ENCODE data around the gene LILRB2.
"Not testable (repeated sequence)": the region's sequence is repeated elsewhere in the genome, so short reads cannot be mapped to it uniquely, and the experiment has no call there.

The LILRB2 gene

GRCh38 chr19:54302257-54302656 is 21.3 kb upstream of the LILRB2 start:
- peak; percentile 71 to 81 (median 79) for DNase-seq

GRCh38 chr19:54299515-54299914 is 18.6 kb upstream of the LILRB2 start:
- DNase-seq, result no peak

DNA sequence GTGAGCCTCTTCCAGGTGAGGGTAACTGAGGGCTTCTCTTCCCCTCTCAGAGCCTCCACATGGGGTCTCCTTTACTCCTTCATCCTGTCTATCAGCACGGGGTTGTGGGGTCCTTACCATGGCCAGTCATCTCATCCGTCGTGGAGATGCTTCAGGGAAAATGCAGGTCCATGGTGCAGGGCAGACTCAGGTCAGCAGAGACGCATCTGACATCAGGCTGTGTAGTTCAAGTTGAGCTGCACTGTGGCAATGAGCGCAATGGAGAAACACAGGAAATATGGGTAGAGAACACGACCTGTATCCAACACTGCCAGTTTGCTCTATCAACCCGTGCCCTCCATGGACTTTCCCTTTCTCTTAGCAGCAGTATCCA is 18.2 kb upstream of the LILRB2 start:
- DNase-seq, result no peak

- DNase-seq, result peak; percentile 68 to 79 (median 76)
Measured at GRCh38 chr19:54298357-54299125, 17.6 kb upstream of the LILRB2 start.

DNA sequence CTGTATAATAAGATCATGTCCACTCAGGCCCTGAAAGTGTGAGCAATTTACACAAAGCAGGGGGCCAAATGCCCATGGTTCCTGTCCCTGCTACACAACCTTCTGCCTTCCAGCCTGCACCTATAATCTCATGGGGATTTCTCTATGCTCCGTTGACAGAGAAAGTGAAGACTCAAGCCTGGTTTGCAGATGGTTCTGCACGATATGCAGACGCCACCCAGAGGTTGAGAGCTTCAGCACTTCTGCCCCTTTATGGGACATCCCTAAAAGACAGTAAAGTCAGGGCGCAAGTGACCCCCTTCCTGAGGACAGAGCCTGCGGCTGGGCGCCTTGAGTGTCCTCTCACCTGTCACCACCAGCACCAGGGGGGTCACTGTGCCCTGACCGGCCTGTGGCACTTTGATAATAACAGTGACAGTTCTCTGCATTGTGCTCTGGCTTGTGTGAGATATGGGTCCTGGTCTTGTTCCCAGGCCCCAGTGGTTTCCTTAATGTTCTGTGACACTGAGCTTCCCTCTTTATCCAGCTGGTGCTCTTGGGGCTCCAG is 16.9 kb upstream of the LILRB2 start:
- peak; percentile 62 to 66 (median 65) for DNase-seq

DNA sequence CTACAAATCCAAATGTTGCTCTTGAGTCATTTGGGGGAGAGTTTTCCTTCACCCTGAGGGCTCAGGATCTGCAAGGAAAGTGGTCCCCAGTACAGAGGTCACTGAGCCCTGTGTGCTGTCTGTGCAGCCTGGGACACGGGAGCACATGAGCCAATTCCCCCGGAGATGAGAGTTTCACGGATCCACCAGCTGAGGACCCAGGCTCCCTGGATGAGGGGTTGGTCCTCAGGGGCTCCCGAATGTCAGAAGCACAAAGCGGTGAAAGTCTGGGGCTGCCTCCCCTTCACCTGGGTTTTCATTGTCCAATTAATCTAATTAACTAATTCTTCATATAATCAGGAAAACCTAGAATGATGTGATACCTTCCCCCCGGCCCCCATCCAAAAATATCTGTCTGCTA is 13.6 kb upstream of the LILRB2 start:
- DNase-seq, result no peak

DNA sequence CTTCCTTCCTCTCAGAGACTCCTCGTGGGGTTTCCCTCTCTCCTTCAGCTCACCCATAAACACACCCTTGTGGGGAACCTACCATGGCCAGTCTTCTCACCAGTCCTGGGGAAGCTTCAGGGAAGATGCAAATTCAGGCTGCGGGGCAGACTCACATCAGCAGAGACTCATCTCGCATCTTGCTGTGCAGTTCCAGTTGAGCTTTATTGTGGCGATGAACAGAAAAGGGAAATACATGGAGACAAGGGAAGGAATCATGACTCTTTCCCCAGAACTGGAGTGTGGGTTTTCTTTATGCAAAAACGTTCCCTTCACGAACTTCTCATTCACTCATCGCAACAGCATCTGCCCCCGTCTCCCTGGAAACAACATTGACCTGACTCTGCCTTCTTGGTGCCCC is 8.2 kb upstream of the LILRB2 start:
- peak; percentile 69 to 93 (median 69) for DNase-seq

DNA sequence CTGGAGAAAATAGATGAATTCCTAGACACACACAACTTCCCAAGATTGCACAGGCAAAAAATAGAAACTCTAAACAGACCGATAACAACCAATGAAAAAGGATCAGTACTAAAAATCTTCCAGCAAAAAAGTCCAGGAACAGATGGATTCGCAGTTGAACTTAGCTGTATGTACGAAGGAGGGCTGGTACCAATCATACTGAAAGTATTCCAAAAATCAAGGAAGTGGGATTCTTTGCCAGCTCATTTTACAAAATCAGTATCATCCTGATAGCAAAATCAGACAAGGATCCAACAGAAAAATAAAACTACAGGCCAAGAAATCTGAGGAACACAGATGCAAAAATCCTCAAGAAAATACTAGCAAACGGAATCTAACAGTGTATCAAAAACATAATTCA is 6.5 kb upstream of the LILRB2 start:
- DNase-seq, result no peak

DNA sequence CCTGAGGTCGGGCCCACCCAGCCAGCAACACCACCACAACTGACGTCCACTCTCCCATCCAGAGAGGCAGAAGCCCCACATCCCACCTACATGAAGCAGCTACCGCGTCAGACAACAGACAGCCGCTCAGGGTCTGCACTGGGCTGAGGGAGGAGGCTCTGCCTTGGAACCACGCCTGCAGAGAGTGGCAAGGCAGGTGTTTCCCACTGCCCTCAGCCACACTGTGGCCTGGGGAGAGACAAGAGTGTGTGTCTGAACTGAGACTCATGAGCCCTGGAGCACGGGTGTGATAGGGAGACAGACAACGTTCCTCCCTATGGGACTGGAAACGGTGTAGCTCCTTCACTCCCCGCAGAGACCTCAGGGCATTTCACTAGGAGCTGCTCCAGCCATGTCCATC is 5.4 kb upstream of the LILRB2 start:
- not testable (repeated sequence) for DNase-seq

DNA sequence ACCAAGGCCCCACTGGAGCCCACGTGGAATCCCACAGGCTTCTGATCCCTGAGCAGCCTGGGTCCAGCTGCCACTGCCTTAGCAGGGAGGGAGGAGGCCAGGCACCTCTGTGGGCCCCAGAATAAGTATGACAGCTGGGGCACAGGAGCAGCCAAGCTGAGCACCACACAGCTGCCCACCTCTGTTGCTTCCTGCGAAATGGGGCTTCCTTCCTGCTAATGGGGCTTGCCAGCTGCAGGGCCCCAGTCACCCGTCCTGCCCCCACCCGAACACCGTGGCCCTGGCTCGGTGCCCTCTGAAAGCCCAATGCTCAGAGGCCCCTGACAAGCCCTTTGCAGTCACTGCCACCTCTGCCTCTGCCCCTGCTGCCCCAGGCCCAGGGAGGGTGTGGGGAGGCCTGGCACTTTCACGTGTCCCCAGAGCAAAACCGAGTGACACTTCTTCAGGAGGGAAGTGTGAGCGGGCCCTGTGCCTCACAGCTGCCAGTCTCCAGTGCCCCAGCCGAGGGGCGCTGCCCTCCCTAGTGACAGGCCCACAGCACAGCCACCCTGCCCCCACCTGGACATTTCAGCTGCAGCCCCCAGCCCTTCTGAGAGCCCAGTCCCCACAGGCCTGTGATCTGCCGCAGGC is 4.6 kb upstream of the LILRB2 start:
- DNase-seq, result not testable (repeated sequence)

GRCh38 chr19:54282686-54283470 is 2.0 kb upstream of the LILRB2 start:
- DNase-seq, result peak; percentile 64 to 82 (median 73)

DNA sequence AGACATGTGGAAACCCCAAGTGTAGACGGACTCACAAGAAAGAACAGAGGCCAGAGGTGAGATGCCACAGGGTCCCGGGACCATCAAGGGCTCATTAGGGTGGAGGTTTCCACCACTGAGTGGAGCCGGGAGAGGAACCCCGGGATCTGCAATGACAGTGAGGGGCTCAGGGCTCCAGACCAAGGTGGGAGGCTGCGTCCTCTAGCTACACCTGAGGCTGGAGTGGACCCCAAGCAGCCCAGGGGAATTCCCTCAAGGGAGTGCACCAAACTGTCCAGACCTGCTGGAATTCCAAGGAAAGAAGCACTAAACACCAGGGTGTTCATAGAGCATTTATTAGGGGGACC is 792 bp upstream of the LILRB2 start:
- not testable (repeated sequence) for DNase-seq

GRCh38 chr19:54280441-54280840 is 469 bp downstream of the LILRB2 start:
- DNase-seq, result peak; percentile 86 to 87 (median 86)

DNA sequence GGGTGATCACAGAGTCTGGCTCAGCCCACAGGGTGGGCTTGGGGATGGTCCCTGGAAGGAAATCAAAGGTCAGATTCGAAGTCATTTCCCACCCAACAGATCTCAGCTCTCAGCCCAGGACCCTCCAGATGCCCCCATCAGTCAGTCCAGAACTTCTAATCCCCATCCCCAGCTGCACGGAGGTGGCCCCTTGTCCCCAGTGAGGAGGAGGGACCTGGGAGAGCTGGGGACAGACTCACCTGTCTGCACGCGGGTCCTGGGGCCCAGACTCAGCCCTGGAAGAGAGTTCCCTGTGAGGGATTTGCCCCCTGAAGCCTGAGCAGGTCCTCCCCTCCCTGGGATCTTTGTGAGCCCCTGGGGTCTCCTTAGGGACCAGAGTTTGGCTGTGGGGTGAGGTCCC is 885 bp downstream of the LILRB2 start:
- DNase-seq, result not testable (repeated sequence)

- DNase-seq, result peak; percentile 67 to 75 (median 68)
Measured at GRCh38 chr19:54279406-54279962, 1.4 kb downstream of the LILRB2 start.

DNA sequence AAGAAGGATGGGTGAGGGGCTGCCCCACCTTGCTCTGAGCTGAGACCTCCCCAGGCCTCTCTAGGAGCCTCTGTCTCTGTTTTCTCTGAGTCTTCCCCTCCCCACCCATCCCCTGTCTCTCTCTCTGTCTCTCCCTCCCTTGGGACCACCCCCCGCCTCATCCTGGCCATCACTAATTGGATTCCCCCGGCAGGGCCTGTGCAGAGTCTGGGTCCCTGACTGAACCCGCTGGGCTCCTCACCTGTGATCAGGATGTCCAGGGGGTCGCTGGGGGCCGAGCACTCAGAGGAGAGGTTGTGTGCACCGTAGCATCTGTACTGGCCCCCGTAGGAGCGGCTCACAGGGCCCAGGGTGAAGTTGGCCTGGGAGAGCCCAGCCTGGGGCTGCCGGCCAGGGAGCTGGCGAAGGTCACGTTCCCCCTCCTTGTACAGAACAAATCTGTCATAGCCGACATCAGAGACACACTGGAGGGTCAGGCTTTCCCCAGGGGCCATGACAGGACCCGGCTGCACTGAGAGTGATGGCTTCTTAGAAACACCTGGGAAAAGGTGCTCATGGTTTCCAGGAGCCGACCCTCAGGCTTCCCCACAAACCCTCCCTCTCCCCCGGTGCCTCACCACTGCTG is 2.2 kb downstream of the LILRB2 start:
- DNase-seq, result not testable (repeated sequence)

DNA sequence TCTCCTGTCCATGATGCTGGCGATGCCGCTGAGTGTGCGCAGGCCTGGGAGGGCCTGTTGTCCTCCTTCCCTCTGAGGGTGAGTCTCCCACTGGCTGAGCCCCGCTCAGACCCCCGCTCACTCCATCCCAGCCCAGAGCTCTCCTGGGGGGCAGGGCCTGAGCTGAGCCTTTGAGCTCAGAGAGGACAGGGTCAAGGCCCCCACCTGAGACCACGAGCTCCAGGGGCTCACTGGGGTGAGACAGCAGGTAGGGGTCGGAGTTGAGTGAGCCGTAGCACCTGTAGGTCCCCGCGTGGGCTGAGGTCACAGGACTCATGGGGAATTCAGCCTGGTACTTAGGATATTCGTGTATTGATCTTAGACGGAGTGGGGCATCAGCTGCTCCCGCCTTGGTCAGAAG is 2.9 kb downstream of the LILRB2 start:
- not testable (repeated sequence) for DNase-seq

DNA sequence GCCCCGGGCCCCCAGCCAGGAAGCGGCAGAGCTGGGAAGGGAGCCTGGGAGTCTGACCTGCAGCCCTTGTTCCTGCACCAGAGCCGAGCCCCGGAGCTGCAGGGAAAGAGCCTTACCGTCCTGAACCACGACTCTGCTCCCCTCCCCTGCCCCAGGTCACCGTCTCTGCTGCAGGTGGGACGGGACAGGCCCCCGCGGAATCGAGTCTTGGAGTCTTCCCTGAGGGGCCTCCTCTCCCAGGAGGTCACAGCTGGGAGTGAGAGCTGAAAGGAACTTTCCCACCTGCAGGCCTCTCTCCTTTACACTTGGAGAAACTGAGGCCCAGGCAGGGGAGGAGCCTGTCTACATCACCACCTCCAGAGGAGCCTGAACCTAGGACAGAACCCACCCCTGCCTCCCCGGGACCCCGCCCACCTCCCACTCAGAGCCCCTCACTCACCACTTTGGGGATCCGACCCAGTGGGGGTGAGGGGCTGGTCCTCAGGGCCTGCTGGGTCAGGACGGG is 3.7 kb downstream of the LILRB2 start:
- not testable (repeated sequence) for DNase-seq

DNA sequence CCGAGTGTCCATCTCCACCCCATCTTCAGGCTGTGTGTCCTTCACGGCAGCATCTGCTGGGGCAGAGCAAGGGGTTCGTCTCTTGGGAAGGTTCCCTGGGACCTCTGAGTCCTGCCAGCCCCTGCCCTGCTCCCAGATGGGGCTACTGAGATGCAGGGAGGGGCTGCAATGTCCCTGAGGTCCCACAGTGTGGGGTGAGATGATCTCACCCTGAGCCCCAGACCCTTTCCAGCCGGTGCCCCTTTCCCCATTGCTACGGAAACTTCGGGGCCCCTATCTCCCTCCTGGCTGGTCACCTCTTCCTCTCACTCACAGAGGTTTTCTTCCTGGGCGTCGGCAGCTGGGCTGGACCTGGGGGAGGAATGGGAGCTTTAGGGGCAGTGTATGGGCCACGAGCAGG is 5.0 kb downstream of the LILRB2 start:
- DNase-seq, result no peak

GRCh38 chr19:54274516-54274915 is 6.4 kb downstream of the LILRB2 start:
- DNase-seq, result not testable (repeated sequence)

- DNase-seq, result peak in 1 of 3 donors; percentile 35
Measured at GRCh38 chr19:54273821-54274220, 7.1 kb downstream of the LILRB2 start.

DNA sequence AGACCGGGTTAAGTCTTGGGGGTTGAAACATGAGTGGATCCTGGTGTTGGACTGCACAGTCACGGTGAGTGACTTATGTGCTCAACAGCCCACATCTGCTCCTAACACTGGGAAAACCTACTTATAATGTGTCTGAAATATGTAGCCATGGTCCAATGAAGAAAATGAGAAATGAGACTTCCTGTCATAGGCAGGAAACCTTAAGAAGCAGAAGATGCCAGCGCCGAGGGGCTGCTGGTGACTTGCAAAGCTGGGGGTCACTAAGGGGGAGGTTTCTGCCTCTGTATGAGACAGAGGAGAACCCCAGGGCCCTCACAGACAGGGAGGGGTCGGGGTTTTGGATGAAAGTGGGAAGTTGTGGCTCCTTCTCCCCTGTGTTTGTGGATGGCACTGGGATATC is 8.7 kb downstream of the LILRB2 start:
- DNase-seq, result peak; percentile 71 to 86 (median 76)
